ENCODE measurements around the gene ARHGEF7. TPM values are rescaled to one million over a fixed set of nuclear protein-coding genes. Genes with fewer than 3 reads are reported as not detected.

The ARHGEF7 gene
- total RNA-seq, 1 donor from 2014 or later, result 181 TPM

DNA sequence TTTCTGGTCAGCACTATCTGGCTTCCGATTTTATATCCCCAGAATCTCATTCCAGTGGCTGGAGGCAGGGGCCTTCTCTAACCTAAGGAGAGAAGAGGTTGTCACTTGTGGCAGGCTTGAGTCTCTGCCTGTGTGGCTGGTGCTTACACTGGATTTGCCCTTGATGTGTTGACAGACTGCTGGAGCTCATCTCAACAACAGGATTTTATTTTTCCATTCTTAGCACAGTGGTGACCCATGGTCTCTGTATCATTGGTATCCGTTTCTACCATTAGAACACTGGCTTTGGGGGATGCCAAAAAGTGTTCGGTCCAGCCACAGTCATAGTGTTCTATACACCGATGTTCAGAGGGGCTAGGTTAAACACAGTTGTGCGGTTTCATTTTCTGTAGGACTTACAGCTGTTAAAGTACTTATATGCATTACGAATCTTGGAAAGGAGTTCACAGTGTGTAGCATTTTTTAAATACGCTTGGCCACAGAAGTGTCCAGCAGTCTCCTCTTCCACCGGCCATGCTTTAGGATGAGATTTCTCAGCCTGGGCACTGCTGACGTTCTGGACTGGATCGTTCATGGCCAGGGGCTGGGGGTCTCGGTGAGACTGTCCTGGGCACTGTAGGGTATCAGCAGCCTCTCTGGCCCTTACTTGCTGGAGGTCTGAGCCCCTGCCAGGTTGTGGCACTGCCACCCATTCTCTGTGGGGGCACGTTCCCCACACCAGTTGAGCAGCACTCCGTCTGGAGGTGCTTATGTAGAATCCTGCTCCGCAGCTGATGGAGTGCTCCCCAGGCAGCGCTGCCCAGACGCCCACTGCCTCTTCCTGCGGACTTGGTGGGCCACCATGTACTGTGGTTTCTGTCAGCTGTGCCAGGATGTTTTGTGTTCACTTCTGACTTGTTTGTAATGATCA is 163.9 kb downstream of the ARHGEF7 start:
- DNase-seq, result peak; percentile 38

DNA sequence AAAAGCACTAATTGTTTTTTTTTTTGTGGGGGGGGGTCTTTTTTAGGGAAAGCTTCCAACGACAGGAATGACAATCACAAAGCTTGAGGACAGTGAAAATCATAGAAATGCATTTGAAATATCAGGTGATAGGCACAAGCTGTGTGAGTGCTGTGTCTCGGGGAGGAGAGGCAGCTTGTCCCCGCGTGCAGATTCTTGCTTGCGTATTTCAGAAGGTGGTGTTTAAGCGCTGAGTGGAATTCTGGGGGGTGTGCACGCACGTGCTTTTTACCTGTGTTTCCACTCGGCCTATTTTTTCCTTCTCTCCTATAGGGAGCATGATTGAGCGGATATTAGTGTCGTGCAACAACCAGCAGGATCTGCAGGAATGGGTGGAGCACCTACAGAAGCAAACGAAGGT is 165.1 kb downstream of the ARHGEF7 start:
- no peak for DNase-seq

DNA sequence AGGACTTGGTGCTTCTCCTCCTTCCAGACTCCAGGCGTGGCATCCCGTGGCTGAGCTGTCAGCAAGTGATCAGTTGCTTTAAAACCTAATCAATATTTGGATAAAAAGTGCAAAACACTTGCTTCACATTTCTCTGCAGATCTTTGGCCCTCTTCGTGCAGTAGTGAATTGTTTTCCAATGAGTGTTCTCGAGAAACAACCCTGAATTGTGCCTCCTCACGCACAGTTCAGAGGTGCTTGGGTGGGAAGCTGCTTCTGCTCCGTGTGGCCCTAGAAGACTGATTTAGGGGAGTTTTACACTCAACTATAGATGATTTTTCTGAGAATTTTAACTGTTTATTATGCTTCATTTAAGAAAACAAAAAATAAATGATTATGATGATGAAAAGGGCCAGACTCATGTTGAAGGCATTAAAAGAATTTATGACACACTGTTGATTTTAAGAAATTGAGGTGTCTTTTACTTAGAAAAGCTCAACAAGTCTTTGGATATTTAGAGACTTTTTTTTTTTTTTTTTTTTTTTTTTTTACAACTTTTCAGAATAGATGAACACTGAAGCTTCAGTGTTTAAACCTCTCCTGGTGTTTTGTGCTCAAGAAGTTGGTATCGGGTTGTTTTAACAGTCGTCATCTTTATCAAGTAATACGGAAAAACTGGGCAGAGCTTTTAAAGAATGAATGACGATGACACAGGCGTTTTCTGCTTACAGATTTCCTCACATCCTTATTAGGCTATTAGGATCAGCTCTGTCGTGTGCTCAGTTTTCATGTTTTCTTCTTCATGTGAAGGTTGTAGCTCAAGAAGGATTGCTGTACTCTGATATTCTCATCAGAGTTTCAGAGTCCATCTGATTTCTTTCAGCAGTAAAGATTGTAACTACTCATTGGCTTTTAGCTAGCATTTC is 165.8 kb downstream of the ARHGEF7 start:
- no peak for DNase-seq

DNA sequence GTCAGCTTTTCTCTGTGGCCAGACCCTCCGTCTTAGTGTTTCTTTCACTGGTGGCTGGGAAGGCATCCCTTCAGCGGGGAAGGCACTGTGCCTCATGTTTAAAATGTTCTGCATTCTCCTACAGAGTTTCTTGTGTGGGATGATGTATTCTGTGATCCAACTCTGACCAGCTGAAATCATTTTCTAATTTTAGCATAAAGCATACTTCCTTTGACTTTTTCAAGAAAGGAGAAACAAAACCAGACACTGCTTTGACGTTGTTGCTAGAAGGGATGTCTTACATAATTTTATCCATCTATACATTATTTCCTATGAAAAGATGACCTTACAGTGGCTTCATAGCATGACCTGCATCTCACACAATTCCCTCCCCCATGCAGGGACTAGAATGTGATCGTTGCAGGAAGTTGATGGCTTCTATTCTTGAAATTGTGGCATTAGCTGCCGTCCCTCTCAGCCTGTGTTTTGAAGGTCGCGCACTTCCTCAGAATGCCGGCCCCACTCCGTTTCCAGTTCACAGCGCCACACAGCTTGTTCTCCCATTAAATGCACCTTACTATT is 166.7 kb downstream of the ARHGEF7 start:
- peak; percentile 69 for DNase-seq

DNA sequence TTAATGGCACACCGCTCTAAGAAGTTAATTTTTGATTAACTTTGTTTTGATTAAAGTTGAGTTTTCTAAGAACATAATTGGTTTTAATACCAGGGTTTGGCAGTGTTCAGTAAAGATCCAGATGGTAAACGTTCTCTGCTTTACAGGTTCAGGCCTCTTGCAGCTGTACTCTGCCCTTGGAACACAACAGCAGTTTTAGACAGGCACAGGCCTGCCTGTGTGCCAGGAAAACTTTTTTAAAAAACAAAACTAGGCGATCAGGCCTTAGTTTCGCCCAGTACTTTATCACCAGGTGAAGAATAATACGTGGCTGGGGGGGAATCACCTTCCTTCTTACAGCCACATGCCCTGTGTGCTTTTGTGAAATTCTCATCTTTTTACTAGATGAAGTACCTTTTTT is 167.3 kb downstream of the ARHGEF7 start:
- DNase-seq, result peak; percentile 57

DNA sequence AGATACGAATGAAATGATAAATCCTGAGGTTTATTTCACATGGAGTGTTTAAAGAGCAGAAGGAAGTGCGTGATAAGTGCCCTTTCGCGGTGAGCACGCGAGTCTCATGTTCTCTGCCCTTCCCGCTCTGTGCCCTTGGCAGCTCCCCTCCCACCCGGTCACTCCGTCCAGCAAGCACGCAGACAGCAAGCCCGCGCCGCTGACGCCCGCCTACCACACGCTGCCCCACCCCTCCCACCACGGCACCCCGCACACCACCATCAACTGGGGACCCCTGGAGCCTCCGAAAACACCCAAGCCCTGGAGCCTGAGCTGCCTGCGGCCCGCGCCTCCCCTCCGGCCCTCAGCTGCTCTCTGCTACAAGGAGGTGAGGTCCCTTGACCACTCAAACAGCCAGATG is 167.9 kb downstream of the ARHGEF7 start:
- DNase-seq, result no peak

DNA sequence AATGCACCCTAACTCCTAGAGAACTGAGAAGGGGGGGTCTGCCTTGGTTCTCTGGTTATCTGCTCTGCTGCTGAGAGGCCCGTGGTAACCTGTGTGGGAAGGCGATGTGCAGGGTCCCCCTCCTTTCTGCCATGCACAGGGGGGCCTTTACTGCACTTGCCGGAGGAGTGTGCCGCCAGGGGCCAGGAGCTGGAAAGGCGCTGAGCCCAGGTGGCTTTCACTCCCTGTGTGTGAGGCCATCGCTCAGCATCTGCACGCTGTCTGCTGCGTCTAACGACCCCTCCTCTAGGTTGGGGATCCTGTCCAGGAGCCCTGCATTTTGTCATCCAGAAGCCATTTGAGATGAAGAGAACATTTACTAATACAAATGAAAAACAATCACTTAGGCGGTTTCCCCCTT is 168.3 kb downstream of the ARHGEF7 start:
- DNase-seq, result no peak

DNA sequence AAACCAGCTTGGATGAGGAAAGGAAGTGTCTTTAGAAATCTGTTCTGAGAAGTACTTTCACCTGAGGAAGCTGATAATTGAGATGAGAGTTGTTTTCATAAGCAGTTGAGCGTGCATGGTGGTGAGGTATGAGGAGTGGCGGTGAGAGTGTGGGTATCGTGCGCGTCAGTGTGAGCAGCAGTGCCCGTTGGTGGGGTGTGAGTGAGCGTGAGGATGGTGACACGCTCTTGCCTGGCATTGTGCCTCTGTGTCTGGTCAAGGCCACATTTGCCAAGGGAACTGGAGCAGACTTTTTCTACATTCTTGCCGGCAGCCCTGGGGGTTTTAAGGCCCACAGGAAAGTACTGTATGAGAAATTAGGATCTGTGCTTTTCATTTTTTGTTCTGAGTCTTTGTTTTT is 168.9 kb downstream of the ARHGEF7 start:
- no peak for DNase-seq

DNA sequence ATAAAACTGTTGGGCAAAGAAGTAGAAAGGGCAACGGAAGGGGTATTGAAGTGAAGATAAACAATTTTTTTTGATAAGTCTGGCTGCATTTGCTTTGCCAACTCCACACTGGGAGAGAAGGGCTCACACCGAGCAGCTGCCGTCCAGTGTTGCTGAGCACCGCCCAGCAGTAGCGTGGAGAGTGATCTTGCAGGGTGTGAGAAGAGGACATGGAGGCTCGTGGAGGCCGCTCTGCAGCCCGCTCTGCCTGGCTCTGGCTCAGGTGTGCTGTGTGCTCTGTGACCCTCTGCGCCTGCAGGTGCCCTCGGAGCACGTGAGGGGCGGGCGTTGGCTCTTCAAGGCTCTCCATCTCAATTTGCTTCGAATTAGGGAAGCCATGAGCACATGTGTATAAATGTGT is 169.5 kb downstream of the ARHGEF7 start:
- DNase-seq, result peak; percentile 55

DNA sequence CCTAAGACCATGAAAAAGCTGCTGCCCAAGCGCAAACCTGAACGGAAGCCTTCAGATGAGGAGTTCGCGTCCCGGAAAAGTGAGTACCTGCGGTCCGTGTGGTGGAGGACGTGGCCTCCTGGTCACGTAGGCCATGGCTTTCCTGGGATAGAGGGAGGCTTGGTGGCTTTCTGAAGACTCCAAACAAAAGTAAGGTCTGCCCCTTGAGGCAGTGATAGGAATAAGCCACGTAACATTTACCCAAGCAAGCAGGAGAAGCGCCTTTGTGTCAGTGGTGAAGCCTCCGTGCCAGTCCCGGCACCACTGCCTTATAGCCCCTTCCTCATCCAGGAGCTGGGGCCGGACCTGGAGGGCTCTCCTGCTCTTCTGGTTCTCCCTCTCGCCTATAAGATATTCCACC is 171.1 kb downstream of the ARHGEF7 start:
- no peak for DNase-seq

DNA sequence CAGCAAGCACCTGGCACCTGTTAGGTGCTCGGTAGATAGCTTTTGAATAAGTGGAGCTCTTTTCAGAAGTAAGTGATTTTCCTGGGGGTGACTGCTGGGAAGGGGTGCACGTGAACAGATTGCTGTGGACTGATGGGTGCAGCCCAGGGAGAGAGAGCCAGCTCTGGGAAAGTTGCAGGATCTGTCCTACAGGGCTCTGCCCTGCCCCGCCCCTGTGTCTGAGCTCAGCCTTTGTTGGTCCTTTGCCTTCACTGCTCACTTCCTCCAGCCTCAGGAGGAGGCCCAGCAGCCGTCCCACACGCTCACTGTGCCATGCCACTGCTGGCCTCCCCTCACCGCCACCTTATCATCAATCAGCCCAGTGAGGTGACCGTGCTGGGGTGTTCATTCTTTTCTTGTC is 171.6 kb downstream of the ARHGEF7 start:
- DNase-seq, result no peak

DNA sequence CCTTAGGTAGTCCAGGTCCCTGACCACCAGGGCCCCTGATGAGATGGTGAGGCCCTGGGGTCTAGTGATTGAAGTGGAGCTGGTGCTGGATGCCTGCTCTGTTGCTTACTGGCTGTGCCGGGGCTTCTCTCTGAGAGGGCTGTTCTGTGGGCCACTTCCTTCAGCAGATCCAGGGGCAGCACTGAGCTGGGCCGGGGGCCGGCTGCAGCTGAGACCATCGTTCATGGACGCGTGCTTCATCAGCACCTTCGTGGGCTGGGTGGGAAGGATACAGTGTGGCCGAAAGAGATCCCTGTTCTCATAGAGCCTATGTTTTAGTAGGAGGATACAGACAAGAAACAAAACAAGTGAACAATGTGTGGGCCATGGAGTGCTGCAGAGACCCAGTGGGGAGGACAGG is 172.1 kb downstream of the ARHGEF7 start:
- no peak for DNase-seq

DNA sequence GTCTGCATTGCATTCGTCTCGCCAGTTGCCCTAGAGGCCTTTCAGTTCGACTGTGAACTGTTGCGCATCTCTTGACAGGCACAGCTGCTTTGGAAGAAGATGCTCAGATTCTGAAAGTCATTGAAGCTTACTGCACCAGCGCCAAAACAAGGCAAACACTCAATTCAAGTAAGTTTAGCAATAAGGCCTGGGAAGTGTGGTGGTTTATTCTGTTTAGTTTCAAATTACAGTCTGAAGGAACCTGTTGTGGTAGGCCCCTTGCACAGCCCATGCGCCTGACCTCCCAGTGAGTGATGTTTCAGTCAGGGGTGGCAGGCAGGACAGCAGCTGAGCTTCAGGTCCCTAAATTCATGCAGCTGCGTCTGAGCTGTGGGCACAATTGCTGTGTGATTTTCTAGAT is 173.2 kb downstream of the ARHGEF7 start:
- DNase-seq, result peak; percentile 67

DNA sequence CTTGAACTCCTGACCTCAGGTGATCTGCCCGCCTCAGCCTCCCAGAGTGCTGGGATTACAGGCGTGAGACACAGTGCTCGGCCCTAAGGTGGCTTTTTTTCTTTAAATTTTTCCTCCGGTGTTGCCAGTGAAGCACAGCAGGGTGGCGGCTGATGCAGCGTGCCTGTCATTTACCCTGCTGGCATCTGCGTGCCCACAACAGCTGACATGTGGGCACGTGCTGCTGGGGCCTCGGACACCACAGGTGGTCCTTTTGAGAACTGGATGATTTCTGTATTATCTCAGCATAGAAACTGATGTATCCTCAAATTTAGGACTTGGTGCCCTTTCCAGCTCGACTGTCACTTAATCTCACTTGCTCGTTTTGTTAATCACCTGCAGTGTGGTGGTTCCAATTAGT is 174.1 kb downstream of the ARHGEF7 start:
- no peak for DNase-seq

DNA sequence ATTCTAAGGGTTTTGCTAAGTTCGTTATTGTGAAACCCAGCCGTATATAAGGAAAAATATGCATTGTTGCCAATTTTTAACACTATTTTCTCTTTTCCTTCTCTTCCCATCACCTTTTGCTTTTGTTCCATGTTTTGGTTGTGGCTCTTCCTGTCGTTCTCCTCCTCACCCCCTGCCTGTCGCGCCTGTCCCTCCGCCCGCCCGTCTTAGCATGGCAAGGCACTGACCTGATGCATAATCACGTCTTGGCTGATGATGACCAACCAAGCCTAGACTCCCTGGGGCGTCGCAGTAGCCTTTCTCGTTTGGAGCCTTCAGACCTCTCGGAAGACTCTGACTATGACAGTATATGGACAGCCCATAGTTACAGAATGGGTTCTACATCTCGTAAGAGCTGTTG is 176.8 kb downstream of the ARHGEF7 start:
- no peak for DNase-seq

DNA sequence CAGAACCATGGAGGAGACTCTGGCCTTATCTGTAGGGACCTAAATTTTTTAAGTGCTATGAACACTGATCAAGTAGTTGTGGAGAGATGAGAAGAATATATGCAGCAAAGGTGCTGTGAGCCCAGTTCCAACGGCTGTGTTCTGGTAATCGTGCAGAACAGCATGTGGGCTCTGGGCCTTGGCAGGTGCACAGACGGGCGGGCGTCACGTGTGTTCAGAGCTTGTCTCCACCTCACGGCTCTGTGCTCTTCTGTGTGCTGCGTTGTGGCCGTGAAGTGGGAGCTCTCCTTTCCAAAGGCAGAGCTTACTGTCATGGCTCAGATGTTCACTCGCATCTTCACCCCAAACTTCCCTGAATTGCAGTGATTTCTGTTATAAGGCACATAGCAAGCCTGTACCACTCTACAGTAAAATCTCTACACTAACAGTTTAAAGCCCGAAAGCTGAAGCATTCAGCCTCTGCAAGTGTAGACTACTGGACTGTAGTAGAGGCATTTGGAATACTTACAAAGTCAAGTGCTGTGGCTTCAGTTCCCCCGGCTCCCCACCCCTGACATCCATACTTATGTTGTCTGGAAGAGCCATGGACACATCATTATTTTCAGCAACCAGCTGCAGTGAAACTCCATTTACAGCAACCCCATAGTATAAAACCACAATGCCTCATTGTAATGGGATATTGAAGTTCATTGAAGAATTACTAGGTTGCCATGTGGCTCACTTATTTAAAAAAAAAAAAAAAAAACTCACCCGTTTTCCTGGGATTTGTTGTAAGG is 177.8 kb downstream of the ARHGEF7 start:
- DNase-seq, result no peak

DNA sequence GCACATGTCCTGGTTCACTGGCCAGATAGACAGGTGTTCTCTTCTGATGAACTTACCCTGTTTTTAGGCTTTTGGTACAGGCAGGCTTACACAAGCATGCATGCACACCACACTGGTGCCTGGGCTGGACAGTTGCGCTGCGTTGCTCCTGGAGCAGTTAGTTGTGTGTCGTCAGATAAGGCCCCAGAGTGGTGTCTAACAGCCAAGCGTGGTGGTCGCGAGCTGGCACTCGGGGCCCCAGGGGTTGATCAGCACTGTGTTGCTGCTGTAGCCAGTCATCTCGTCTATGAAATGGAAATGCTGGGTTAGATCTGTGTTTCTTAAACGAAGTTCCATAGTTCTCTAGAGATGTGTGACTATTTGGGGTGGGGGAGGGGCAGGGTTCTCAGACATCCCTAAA is 180.8 kb downstream of the ARHGEF7 start:
- no peak for DNase-seq

DNA sequence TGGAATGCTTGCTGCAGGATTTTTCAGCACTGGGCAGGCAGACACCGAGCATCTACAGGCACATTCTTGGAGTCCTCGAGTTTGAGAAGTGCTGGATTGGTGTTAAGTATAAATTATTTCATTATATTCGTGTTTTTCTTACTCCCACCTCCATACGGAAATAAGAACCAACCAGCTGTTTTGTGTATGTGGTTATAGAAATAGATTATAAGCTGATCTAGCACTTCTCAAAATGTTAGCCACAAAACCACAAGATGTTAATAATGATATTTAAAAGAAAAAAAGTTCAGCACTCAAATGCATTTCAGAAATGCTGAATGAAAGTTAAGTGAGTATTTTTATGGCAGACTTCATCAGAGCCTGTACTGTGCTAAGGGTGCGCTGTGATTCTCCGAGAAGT is 181.3 kb downstream of the ARHGEF7 start:
- no peak for DNase-seq

DNA sequence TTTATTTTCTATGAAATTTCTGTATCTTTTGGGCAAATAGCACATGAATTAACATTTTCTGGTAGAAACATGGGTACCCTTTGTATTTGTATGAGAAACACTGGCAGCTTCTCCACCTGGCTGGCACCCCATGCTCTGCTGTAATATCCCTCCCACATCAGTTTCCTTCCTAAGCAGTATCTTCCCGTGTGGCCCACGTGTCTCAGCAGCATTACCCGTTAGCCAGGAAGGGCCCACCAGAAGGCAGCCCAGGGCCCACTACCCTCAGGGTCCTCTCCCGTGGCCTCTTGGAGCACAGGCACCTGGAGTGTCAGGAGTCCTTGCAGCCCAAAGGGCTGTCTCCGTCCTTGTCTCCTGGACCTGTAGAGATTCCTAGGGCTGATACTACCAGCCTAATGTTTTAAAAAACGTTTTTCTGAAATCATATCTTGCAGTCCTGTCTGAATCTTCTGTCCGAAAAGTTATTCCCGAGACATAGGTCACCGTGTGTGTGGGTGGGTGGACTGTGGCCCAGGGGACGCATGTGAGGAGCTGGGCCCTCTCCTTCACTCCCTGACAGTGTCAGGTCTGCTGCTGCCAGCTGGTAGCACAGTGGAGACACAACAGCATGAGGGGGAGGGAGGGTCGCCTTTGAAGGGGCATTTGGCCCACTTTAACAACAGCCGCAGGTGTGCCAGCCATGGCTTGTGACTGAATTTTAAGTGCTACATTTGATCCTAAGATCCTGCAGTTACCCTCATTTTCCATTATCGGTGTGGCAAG is 183.3 kb downstream of the ARHGEF7 start:
- DNase-seq, result no peak

DNA sequence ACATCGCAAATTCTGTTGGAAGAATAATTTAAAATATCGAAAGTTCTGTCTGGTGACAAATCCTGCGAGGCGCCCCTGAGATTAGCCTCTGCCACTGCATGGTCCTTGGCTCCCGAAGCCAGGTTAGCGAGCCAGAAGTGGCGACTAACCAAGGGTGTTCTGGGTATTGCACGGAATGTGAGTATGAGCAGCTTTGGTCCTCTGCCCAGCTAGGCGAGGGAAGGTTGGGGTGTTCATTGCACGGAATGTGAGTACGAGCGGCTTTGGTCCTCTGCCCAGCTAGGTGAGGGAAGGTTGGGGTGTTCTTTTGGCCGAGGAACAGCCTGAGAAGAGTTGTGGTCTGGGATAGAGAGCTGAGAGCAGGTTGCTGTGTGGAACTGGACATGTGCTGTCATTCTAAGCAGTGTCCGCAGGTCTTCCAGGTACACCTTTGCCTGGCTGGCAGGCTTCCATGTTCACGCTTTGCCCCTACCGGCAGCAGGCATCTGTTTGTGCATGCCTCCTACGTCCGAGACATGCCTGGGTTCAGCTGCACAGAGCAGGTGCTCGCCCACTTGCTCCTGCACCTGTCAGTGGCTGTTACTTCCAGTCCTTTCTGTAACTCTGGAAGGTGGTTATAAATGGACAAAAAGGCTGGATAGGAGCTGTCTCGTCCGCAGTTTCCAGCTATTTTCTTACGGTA is 187.1 kb downstream of the ARHGEF7 start:
- peak; percentile 51 for DNase-seq

DNA sequence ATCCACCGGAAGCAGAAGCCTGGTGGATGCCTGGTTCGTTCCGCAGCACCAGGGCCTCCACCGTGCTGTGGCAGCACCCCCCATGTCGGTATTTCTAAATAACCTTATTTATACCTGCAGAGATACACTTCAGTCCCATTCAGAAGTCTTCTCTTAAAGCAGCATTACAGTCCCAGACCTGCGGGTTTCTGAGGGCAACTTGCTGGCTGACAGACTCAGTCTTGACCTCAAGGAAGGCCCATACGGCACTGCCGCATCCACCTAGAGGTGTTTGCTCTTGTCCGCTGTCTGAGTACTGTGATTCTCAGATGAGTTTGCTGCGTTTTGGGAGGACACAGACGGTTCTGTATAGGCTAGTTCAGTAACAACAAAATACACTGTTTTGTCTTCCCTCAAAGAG is 188.4 kb downstream of the ARHGEF7 start:
- DNase-seq, result no peak
